GM19023 (cell line): Measurements from ENCODE around the gene FAF1.

Experiments
- ATAC-seq: cut with Tn5 transposase; IDR thresholded peaks from one replicate; pipeline ENCODE4 v1.9.1; 2021; ENCODE audit warnings: mild to moderate bottlenecking, moderate library complexity; ENCODE audit not compliant: unreplicated experiment

FAF1 gene

DNA sequence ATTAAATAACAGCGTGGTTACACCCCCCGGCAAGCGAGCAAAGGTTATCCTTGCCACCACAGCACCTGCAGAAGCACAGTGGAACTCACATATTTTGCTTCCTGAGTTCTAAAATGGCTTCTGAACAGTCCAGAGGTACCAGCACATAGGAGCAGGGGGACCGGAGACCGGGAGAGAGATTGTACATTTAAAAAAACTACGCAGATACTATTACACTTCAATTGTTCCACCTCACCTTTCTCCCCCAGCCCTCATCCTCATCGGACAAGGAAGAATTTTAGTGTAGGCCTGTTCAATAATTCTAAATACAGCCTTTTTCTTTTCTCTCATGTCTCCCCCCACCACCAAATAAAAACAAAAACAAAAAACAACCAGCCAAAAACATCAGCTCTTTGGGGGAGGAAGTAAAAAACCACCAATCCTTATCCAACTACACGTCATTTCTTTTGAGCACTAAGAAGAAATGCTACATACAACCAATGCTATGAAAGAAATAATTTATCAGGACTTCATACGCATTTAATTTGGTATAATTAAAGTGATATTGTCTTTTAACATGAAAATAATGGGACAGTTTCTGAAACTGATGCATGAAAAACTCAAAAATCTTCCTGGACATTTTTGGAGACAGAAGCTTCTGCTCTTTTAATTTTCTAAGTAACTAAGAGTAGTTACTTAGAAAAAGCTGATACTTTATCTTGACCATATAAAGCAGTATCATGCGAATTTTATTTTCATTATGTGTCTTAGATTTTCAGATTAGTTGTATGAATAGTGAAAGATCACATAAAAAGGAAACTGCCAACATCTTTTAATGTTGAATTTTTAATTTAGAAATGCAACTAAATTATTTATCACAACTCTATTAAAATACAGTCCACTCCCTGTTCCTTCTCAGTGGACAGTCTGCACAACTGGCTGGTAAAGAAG is 19.1 kb upstream of the FAF1 start:
- no peak for ATAC-seq

DNA sequence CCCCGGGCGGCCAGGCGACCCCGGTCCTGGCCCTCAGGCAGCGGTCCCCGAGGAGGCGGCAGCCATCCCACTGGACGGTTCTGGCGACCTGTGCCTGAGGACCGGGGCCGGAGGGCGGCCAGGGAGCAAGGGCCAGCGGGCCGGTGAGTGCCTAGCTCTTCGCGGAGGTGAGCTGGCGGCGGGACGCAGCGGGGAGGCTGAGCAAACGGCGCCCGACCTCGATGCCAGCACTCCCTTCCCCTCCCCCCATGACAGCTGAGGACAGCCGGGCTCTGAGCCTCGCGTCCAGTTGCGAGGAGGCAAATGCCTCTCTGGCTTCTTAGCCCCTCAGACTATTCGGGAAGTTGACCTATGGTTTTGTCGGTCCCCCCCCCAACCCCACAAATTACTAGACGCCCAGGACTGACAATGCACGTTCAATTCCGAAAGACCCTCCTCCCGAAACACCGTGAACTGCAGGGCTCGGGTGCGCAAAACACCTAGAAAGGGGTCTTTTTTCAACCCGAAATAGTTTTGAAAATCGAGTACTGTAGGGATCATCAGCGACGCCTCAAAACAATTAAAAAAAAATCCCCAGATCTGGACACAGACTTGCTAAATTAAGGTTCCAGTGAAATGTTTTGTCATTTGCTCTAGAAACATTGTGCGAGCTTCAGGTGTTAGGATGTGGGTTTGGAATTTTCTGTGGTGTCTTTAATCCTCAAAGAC is 18.2 kb upstream of the FAF1 start:
- ATAC-seq = peak; percentile 40

DNA sequence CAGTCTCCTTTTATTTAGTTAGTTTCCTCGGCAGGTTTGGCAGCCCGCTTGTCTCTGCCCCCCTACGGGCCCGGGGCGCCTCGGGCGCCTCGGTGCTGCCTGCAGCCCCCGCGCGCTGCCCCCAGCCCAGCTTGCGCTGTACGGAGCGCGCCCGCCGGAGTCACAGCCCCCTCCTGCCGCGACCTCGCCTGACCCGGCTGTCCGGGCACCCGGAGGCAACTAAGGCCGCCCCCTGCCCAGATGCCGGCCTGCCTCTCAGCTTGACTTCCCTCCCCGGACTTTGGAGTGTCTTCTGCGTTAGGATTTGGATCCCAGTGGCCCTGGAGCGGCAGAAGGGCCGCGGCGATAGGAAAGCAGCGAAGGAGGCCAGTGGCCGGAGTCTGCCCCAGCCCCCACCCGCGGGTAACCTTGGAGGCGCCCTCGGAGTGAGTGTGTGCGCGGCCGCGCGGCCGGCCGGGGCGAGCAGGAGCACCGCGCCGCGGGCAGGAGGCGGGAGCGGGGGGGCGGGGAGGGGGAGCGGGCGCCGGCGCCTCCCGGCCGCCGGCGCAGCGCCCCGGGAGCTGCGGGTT is 17.6 kb upstream of the FAF1 start:
- peak; percentile 44 for ATAC-seq

DNA sequence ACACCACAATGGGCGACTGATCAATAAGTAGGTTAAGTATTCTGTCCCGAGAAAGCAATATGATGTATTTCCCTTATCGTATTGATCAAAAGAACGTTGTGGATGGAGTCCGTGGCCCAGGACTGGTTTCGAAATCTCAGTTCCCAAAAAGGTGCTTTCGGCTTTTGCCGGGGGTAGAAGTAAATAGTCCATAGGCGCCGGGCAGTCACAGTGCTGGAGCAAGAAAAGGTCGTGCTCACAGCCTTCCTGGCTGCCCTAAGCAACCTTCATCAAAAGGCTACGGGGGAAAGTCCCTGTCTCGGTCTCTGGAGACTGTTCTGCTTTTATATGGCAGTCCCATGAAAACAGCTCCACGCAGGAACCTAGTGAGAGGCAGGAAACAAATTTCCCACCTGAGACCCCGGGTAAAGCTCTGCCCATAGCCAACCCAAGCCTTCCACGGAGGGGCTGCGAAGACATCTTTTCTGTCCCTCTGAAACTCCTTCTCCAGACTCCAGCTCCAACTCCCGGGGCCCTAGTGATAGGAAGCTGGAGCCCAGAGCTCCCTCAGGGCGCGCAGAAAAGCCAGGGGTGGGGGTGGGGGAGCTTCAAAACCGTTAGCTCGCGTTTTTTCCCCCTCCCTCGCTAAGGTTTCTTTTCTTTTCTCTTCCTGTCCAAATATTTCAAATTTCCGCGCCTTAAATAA is 17.0 kb upstream of the FAF1 start:
- peak; percentile 59 for ATAC-seq

DNA sequence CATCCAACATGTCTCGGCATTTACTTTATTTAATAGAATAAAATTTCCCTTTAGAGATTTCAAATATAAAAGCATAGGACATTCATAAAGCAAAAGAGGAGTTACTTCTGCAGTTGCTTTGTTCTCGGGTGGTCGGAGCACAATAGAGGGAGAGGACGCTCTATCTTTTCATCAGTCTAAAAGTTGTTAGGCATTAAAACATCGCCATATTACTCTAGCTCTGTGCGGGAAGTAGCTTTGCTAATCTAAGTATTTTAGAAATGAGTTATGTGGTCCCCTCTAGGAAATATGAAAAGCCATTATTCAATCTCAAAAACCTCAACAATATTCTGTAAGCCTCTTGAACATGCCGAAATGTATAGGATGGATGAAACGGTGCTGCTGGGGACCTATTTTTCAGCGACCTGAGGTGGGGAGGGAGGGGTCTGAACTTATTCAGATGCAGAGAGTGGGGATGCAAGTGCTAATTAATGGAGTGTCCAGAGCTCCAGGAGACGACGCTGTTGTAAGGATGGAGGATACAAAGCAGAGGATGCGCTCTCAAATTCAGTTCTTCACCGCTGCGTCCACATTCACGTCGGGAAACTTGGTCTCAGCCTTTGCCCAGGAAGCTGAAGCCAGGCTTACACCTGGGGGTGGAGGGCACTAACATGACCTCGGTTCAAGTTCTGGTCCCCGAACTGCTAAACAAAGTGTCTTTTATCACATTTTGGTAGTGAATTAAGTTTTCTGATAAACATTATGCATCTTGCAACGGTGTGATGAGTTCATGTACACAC is 16.2 kb upstream of the FAF1 start:
- ATAC-seq = no peak

DNA sequence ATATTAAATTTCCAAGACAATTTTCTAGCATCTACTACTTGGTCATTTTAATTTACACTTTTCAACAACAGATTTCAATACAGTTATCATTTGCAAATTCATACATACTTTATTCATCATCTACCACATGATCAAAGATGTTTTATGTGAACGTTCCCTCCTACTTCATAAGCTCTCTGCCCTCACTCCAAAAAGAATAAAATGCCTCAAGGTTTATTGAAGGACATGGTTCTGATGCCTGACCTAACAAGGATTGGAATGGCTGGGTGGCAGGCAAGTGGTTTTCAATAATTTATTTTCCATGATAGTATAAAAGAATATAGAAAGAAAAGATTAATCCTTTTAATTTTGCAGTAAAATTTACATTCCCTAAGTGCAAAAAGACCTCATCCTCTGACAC is 15.4 kb upstream of the FAF1 start:
- ATAC-seq = no peak

DNA sequence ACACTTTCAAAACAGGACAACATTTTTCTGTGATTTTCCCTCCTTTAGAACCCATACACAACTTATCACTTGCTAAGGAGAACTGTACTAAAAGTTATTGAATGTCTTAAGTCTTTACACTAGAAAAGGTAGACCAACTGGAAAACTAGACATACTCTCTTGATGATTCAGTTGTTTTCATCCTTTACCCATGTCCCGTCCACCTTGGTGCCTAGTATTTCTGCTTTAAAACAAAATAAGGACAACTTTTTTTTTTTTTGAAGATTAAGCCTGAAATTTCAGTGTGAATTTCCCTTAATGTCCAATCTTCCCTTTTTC is 14.5 kb upstream of the FAF1 start:
- no peak for ATAC-seq

DNA sequence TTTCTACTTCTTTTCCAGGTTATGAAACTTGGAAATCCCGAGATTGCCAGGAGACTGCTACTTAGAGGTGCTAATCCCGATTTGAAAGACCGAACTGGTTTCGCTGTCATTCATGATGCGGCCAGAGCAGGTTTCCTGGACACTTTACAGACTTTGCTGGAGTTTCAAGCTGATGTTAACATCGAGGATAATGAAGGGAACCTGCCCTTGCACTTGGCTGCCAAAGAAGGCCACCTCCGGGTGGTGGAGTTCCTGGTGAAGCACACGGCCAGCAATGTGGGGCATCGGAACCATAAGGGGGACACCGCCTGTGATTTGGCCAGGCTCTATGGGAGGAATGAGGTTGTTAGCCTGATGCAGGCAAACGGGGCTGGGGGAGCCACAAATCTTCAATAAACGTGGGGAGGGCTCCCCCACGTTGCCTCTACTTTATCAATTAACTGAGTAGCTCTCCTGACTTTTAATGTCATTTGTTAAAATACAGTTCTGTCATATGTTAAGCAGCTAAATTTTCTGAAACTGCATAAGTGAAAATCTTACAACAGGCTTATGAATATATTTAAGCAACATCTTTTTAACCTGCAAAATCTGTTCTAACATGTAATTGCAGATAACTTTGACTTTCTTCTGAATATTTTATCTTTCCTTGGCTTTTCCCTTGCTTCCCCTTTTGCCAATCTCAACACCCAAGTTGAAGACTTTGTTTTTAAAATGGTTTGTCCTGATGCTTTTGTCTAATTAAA is 14.0 kb upstream of the FAF1 start:
- ATAC-seq = no peak

DNA sequence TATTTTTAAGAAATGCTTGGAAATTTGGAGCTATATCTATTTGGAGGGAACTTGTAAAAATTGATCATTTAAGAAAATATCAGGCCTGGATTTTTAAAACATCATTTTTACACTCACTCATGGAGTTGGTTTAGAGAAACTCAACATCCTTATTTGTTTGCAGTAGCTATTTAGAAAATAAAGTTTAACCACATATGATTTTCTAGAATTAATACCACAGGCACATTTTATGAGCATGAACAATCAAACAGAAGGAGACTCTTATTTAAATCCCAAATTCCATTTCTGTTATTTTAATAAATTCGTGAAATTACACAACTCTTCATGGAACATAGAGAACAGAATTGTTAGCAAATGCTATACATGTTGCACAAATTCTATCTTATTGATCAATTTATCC is 13.2 kb upstream of the FAF1 start:
- ATAC-seq = no peak

DNA sequence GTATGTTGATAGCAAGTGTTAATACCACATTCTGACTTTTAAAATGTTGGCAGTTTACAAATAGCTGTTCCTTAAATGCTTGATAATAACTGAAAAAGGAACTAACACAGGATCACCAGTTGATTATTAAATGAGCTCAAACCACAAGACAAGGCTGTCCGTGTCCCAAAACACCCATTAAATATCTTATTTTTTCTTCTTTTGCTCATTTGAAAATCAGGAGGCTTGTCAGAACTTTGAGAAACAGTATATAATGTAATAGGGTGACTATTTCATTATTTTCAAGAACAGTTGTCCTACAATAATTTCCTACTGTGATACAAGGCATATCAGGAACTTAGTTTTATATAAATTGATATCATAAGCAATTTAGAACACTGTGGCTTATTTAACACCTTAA is 12.7 kb upstream of the FAF1 start:
- ATAC-seq = no peak

DNA sequence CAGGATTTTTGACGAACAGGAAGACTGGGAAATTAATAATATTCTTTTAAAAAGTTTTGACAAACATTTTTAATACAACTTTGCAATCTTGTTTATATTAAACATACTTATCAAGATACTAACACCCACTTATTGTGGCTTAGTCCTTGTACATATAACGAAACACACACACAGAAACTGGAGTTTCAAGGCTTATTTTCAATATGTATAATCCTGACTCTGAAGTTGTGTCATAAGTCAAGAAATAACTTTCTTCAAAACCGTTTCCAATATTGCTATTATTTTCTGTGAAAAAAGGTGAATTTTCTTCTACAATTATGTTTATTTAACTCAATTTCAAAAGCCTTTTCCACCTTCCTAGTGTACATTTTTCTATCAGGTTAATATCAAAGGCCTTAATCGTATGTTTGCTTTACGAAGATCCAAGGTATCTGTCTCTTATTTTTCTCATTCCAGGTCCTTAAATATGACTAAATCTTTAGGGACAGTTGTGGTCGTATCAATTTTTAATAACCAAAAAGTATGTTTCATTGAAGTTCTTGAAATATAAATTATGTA is 11.8 kb upstream of the FAF1 start:
- no peak for ATAC-seq

DNA sequence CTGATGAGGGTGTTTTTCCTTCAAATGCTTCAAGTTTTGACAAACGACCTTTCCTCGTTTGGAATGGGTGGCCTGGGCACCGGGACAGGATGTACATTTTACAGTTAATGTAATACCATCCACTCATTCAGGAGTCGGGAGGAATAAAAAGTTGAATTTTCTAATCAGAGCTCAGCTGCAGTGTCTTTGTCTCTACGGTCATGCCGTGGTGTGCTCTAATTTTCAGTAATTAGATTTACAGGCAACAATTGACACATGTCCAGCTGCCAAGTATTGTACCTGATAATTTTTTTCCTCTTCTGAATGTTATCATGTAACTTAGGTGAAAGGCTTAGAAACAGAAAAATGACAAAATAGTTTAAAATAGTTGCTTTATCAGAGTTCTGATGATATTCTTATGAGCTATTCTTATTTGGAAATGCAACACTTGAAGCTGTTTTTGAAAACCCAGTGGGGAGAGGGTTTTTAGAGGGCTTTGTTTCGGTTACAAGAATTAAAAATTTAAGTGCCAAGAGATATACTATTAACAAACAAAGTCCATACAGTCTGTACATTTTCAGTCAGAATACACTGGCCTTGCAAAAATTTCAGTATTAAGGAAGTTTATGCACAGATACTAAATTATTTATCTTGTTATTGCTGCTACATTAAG is 11.0 kb upstream of the FAF1 start:
- no peak for ATAC-seq

DNA sequence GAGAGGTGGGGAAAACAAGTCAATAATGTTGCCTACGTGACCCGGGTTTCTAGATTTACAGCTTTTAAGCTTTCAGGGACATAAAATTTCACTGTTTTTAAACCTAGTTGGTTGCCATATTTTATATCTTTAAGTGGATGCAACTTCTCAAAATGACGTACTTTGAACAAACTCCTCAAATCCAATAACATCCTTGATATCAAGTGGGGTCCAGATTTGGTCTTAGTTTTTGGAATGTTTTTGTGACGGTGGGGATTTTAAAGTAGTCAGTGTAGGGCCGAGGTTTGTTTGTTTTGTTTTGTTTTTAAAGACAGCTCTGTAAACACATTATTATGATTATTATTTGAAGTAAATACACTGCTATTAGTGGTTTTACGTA is 10.4 kb upstream of the FAF1 start:
- ATAC-seq = no peak

DNA sequence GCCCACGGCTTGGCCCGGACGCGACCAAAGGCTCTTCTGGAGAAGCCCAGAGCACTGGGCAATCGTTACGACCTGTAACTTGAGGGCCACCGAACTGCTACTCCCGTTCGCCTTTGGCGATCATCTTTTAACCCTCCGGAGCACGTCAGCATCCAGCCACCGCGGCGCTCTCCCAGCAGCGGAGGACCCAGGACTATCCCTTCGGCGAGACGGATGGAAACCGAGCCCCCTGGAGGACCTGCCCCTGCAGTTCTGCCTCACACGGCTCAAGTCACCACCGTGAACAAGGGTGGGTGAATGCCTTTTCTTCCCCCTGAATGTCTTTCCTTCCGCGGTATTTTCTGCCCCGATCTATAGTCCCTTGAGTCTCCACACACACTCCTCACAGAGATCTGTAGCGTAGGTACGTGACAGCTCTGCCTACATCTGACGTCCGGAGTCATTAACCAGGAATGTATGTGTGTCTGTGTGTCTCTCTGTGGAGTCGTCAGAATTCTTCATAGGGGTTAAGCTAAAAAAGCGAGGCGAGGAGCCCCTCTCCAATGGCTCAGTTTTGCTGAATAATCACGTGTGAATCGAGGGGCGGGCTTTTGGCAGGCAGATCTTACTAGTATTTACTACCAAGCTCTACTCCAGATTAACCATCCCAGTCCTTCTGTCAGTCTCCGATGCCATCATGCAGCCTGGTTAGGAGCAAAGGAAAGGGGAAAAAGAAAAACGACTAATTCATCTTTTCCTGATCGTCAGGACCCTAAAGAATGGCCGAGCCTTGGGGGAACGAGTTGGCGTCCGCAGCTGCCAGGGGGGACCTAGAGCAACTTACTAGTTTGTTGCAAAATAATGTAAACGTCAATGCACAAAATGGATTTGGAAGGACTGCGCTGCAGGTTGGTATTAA is 9.8 kb upstream of the FAF1 start, which contains the start of gene CDKN2C:
Gene CDKN2C (plus strand): TSS at position 635 of the 898 bp plus-strand sequence. CDS start 124 bp downstream, at position 759.
- peak; percentile 28 for ATAC-seq

DNA sequence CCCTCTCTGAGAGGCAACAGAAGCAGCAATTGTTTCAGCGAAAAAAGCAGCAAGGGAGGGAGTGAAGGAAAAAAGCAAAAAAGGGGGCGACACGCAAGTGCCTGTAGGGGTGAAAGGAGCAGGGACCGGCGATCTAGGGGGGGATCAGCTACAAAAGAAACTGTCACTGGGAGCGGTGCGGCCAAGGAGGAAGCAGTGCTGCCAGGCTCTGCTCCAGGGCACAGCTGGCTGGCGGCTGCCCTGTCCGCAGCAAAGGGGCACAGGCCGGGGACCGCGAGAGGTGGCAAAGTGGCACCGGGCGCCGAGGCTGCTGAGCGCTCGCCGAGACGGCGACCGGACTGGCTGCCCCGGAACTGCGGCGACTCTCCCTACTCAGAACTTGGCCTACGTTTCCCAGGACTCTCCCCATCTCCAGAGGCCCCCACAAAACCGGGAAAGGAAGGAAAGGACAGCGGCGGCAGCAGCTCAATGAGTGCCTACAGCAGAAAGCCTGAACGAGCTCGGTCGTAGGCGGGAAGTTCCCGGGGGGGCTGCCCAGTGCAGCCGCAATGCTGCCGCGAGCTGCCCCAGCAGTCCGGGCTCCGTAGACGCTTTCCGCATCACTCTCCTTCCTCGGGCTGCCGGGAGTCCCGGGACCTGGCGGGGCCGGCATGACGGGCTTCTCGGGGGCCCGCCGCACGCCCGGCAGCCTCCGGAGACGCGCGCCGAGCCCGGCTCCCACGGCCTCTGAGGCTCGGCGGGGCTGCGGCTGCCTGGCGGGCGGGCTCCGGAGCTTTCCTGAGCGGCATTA is 8.9 kb upstream of the FAF1 start:
- peak; percentile 28 for ATAC-seq

DNA sequence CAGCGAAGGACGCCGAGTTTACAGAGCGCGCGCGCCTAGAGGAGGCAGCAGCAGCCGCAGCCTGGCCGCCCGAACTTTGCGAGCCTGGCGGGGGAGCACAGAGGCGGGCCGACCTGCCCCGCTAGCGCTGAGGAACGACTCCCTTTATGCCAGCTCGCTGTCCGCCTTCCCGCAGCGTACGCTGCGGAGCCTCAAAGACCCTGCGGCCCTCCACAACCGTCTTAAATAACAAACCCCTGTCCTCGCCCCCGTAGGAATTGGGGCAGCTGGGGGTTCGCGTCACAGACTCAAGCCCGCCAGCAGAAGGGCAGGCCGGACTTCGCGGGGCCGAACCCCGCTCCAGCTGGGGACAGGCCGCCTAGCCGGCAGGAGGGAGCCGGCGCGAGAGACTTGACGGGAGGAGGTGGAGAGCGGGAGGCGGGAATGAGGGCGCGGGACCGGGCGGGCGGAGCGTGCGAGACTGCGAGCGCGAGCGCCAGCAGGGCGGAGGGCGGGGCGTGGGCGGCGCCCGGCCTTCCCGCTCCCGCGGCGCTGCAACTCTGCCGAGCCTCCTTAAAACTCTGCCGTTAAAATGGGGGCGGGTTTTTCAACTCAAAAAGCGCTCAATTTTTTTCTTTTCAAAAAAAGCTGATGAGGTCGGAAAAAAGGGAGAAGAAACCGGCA is 8.2 kb upstream of the FAF1 start:
- ATAC-seq = peak; percentile 68
